NCI-H146 (cell line): ENCODE measurements around the gene AP1AR.

Source experiments
- DNase-seq: peaks from one replicate; lab custom pipeline; 2025; lab: John Stamatoyannopoulos, UW

The AP1AR gene

DNA sequence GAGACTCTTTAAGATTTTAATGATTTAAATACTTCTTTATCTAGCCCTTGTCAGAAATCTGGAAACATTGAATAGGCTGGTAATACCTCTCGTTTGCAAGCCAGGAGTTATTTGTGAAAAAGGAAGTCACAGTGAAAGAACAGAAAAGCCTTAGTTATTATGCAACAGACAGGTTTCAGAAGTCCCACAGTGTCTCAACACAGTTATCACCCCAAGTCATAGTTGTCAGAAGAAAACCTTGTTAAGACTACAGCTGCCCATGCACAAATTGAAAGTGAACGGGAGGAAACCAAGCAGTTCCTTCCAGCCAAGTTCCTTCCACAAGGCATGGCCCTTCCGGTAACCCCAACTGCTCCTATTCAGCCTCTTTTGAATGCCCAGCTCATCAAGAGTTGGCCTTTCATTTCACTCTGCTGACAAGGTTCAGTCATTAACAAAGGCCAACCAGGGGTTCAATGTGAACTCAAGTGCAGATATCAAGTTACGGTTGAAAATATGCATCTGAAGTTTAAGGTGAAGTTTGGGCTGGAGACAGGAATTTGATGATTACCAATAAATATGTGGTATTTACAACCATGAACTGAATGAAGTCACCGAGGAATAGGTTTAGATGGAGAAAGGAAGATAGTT is 81.1 kb downstream of the AP1AR start:
- no peak for DNase-seq

DNA sequence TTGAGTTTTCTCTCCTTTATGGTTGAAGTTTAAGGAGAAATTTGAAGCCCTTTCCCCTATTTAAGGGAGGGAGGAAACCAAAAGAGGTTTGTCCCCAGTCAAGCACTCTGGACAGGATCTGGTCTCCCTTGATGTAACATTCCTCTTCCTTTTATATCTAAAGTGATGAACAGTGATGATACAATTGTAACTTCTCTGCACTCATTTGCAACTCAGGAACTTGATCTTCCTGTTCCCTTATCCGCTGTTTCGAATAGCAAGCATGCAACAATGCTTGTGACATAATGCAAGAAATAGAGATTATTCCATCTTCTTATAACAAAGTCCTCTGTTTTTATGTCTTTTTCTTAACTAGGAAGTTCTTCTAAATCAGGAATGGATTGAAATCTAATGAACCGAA is 83.9 kb downstream of the AP1AR start:
- no peak for DNase-seq

- no peak for DNase-seq
Observed at GRCh38 chr4:112316360-112316759, 84.8 kb downstream of the AP1AR start.

DNA sequence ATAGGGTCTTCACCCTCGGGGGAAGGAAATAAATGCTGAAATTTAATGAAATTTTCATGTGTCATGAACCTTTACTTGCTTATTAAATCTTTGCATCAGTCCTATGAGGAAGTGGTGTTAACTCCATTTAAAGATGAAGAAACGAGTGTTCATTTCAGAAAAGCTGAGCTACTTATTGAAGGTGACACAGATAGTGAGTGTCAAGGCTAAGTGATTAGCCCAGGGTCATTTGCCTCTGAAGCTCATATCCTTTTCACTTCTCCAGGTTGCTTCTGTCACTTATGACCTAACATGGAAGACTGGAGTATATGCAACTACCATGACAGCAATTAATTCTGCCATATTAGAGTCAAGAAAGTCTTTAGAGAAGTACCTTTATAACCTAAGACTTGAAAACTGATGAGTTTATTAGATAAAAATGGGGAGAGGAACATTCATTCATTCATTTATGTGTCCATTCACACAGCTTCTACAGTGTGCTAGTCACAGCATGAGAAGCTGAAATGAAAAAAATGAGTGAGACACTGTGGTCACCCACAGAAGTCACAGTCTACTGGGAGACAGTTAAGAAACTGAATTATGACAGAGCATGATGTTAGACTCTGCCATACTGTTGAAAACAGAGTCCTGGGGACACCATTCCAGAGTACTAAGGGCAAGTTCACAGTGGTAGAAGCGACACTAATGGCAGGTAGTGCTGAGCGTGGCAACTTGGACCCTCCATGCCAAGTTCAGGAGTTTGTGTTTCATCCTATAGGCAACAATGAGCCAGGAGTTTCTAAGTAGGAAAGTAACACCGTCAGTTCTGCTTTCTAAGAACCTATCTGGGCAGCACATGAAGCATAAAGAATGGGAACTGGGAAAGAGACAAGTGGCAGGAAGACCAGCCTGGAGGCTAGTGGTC is 86.9 kb downstream of the AP1AR start:
- DNase-seq = no peak
